Cardiac muscle cell (in vitro differentiated cells and primary cell): ENCODE results near the gene RALGPS2. TPM values are rescaled to one million over a fixed set of nuclear protein-coding genes. Genes with fewer than 3 reads are reported as not detected.
A peak's percentile ranks its signal among the peaks of the same experiment; 100 is the strongest.

ENCODE experiments used
- DNase-seq, 2 donors: peaks; one replicate each; pipeline versions ENCODE4 v3.0.0 to v3.0.0-alpha.2; 2010 to 2017; ENCODE audit warnings: low read depth in 1 of 2, low spot score in 1 of 2
- H3K27ac ChIP-seq: fragments of 200-600 bp; sonication (generic); 2 replicates; pipeline ENCODE4 v1.5.1; 2016
- H3K27me3 ChIP-seq: fragments of 200-600 bp; sonication (generic); 2 replicates; pipeline ENCODE4 v1.6.0; 2016; ENCODE audit warnings: control low read depth
- H3K36me3 ChIP-seq: fragments of 200-600 bp; sonication (generic); 2 replicates; pipeline ENCODE4 v1.5.1; 2016; ENCODE audit warnings: control low read depth
- H3K4me1 ChIP-seq: fragments of 200-600 bp; sonication (generic); 2 replicates; pipeline ENCODE4 v1.8.1; 2017; ENCODE audit warnings: low read depth, mild to moderate bottlenecking, mixed run types
- H3K4me3 ChIP-seq: fragments of 200-600 bp; sonication (generic); 2 replicates; pipeline ENCODE4 v1.5.1; 2016; ENCODE audit warnings: mild to moderate bottlenecking
- H3K9me3 ChIP-seq: fragments of 200-600 bp; sonication (generic); 2 replicates; pipeline ENCODE4 v1.5.1; 2017; ENCODE audit warnings: low read depth, mild to moderate bottlenecking, control low read depth
- CTCF ChIP-seq: IDR thresholded peaks from 2 replicates; pipeline ENCODE4 v1.5.1; 2012; ENCODE audit warnings: low read depth, mild to moderate bottlenecking, low read length
- polyA plus RNA-seq: library from polyadenylated mRNA; unstranded; fragments of >200 nt; fragmentation: Nextera tagmentation; extraction: Ambion mirVana; gene quantifications from 2 replicates; pipeline ENCODE4 v1.2.1, GENCODE V29; 2016
- total RNA-seq: library from RNA; depleted of rRNA; stranded (reverse); fragments of >200 nt; gene quantifications from 2 replicates; pipeline ENCODE4 v1.2.3, GENCODE V29; 2016

The RALGPS2 gene
- total RNA-seq, result 27.3 and 49.5 TPM in 2 replicates
- polyA plus RNA-seq, result 10.3 and 16.5 TPM in 2 replicates

- TF ChIP-seq CTCF, result no peak
- H3K27ac ChIP-seq, result peak within 1 kb of the TSS; percentile 94
- DNase-seq, result peak; percentile 84 to 91
These were observed at the start of gene RALGPS2 for GRCh38 chr1:178724728-178725465. TSS of gene RALGPS2 (plus strand) at chr1:178725244. CDS start at chr1:178776765, 51,521 bp downstream.

GRCh38 chr1:178679237-178679636, 45.8 kb upstream of the RALGPS2 start:
- Histone ChIP-seq H3K27me3 (no peaks in the 10 kb centered on the region), H3K4me3 (no peak overlapping the region), H3K36me3 (no peaks in the 10 kb centered on the region), H3K27ac (no peak overlapping the region), H3K9me3 (no peaks in the 10 kb centered on the region), H3K4me1 (no peaks in the 10 kb centered on the region)
- TF ChIP-seq CTCF, result no peak
- no peak for DNase-seq

More at GRCh38 chr1:178724728-178725465, at the start of gene RALGPS2:
- Histone ChIP-seq H3K4me1 (peaks cover 9% of the 10 kb centered on the region), H3K36me3 (no peaks in the 10 kb centered on the region), H3K27me3 (no peaks in the 10 kb centered on the region), H3K9me3 (no peaks in the 10 kb centered on the region), H3K4me3 (peak within 1 kb of the TSS; percentile 94)

GRCh38 chr1:178682429-178682828, 42.6 kb upstream of the RALGPS2 start:
- TF ChIP-seq CTCF, result no peak
- H3K36me3 ChIP-seq, result no peaks in the 10 kb centered on the region
- no peak overlapping the region for H3K4me3 ChIP-seq
- H3K4me1 ChIP-seq, result no peaks in the 10 kb centered on the region
- H3K27ac ChIP-seq, result no peak overlapping the region
- no peak for DNase-seq
- H3K27me3 ChIP-seq, result no peaks in the 10 kb centered on the region
- H3K9me3 ChIP-seq, result no peaks in the 10 kb centered on the region

GRCh38 chr1:178682886-178683285, 42.2 kb upstream of the RALGPS2 start:
- no peaks in the 10 kb centered on the region for H3K27me3 ChIP-seq
- TF ChIP-seq CTCF, result no peak
- H3K9me3 ChIP-seq, result no peaks in the 10 kb centered on the region
- no peaks in the 10 kb centered on the region for H3K36me3 ChIP-seq
- no peak for DNase-seq
- no peak overlapping the region for H3K4me3 ChIP-seq
- no peak overlapping the region for H3K27ac ChIP-seq
- H3K4me1 ChIP-seq, result no peaks in the 10 kb centered on the region

- DNase-seq, result no peak
- Histone ChIP-seq H3K36me3 (no peaks in the 10 kb centered on the region), H3K4me3 (no peak overlapping the region), H3K27me3 (no peaks in the 10 kb centered on the region), H3K27ac (no peak overlapping the region), H3K4me1 (no peaks in the 10 kb centered on the region), H3K9me3 (no peaks in the 10 kb centered on the region)
- no peak for TF ChIP-seq CTCF
These were observed 41.8 kb upstream of the RALGPS2 start for GRCh38 chr1:178683291-178683690.
